Loucy (cell line): Measurements from ENCODE around the gene PRR20G.

Experiments
- CTCF ChIP-seq: fragments of 200-600 bp; sonication (generic); conservative IDR thresholded peaks from 2 replicates; pipeline ENCODE4 v1.5.1; 2014; ENCODE audit warnings: mild to moderate bottlenecking, antibody characterized with exemption, low read length
- EZH2phosphoT487 ChIP-seq: fragments of 200-600 bp; IDR thresholded peaks from 2 replicates; pipeline ENCODE4 v1.6.1; 2018; ENCODE audit warnings: antibody characterized with exemption, mild to moderate bottlenecking, moderate library complexity, borderline replicate concordance

DNA sequence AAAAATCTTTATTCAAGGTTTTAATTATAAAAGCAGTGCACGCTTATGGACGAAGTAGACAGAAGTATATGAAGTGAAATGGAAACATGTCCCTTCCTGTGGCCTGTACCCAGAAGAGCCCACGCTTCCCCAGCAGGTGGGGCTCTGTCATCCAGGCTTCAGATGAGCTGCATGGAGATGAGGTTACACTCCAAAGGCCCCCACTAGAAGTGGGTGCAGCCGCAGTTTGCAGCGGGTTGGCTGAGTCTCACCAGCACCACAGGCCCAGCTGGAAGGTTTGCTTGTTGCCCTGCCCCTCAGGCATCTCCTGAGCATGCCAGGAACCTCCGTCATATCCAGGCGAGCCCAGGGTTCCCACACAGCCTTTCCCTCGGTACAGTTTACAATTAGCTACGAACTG is 33.1 kb downstream of the PRR20G start:
- TF ChIP-seq CTCF (peak; percentile 57), EZH2phosphoT487 (no peak)
